ENCODE results near the gene COX6B1.

- no peak for TF ChIP-seq POLR2A (IDR thresholded peaks at IDR 0.05)
- TF ChIP-seq CTCF (IDR thresholded peaks at IDR 0.05) = no peak
Measured at GRCh38 chr19:35650581-35650980, 2.5 kb downstream of the COX6B1 start.
